Stimulated activated CD8-positive, alpha-beta memory T cell treated with anti-CD3 and anti-CD28 coated beads, Interleukin-4, amount 100 ng/mL, for 48 hours (primary cell): ENCODE measurements around the gene ITGAL.

Source experiments
- DNase-seq: peaks from one replicate; pipeline ENCODE4 v3.0.0-alpha.2; 2020

ITGAL gene

GRCh38 chr16:30569746-30570635 lies 97.4 kb downstream of the ITGAL start:
- DNase-seq = no peak

- DNase-seq = no peak
Measured at GRCh38 chr16:30570636-30571444, 98.3 kb downstream of the ITGAL start.

- DNase-seq = peak; percentile 93
Measured at GRCh38 chr16:30571445-30572322, 99.1 kb downstream of the ITGAL start, which contains the start of gene ZNF688. Gene ZNF688 (minus strand): TSS chr16:30571714. CDS start chr16:30571629, 85 bp downstream.
